HG03354 (cell line): ENCODE results near the gene BMP8A.
"Not testable (repeated sequence)": the region's sequence is repeated elsewhere in the genome, so short reads cannot be mapped to it uniquely, and the experiment has no call there.

Experiments used
- ATAC-seq: cut with Tn5 transposase; IDR thresholded peaks from one replicate; pipeline ENCODE4 v1.9.1; 2021; ENCODE audit warnings: mild to moderate bottlenecking; ENCODE audit not compliant: unreplicated experiment, poor library complexity, severe bottlenecking

BMP8A gene

GRCh38 chr1:39478126-39478915 lies 13.1 kb upstream of the BMP8A start:
- ATAC-seq, result no peak

GRCh38 chr1:39481289-39481688 lies 10.1 kb upstream of the BMP8A start:
- no peak for ATAC-seq

- no peak for ATAC-seq
Measured at GRCh38 chr1:39483276-39483675, 8.2 kb upstream of the BMP8A start.

- ATAC-seq, result no peak
Measured at GRCh38 chr1:39484564-39484963, 6.9 kb upstream of the BMP8A start.

- no peak for ATAC-seq
Measured at GRCh38 chr1:39485046-39485803, 6.2 kb upstream of the BMP8A start.

- ATAC-seq, result no peak
Measured at GRCh38 chr1:39488012-39488545, 3.4 kb upstream of the BMP8A start.

GRCh38 chr1:39488793-39489566 lies 2.5 kb upstream of the BMP8A start:
- ATAC-seq, result no peak

GRCh38 chr1:39489567-39490239 lies 1.7 kb upstream of the BMP8A start:
- no peak for ATAC-seq

- ATAC-seq, result no peak
Measured at GRCh38 chr1:39490596-39491145, 765 bp upstream of the BMP8A start.

- not testable (repeated sequence) for ATAC-seq
Measured at GRCh38 chr1:39492118-39493042, 944 bp downstream of the BMP8A start.

- ATAC-seq, result not testable (repeated sequence)
Measured at GRCh38 chr1:39493043-39493810, 1.8 kb downstream of the BMP8A start.

- no peak for ATAC-seq
Measured at GRCh38 chr1:39494671-39495410, 3.4 kb downstream of the BMP8A start.

- ATAC-seq, result not testable (repeated sequence)
Measured at GRCh38 chr1:39496520-39496919, 5.1 kb downstream of the BMP8A start.

GRCh38 chr1:39497585-39497984 lies 6.1 kb downstream of the BMP8A start:
- no peak for ATAC-seq

- ATAC-seq, result not testable (repeated sequence)
Measured at GRCh38 chr1:39498096-39498710, 6.8 kb downstream of the BMP8A start.

- ATAC-seq, result not testable (repeated sequence)
Measured at GRCh38 chr1:39498821-39499220, 7.4 kb downstream of the BMP8A start.
